ENCODE results near the gene TTC28. TPM values are rescaled to one million over a fixed set of nuclear protein-coding genes. Genes with fewer than 3 reads are reported as not detected.

TTC28 gene
- total RNA-seq, 4 donors from 2014 or later: 10.2 to 23.8 (median 13.4) TPM

GRCh38 chr22:27986459-27986858 lies 693.2 kb downstream of the TTC28 start:
- no peak for TF ChIP-seq POLR2A (IDR thresholded peaks at IDR 0.05)
- TF ChIP-seq, protein P1, sequence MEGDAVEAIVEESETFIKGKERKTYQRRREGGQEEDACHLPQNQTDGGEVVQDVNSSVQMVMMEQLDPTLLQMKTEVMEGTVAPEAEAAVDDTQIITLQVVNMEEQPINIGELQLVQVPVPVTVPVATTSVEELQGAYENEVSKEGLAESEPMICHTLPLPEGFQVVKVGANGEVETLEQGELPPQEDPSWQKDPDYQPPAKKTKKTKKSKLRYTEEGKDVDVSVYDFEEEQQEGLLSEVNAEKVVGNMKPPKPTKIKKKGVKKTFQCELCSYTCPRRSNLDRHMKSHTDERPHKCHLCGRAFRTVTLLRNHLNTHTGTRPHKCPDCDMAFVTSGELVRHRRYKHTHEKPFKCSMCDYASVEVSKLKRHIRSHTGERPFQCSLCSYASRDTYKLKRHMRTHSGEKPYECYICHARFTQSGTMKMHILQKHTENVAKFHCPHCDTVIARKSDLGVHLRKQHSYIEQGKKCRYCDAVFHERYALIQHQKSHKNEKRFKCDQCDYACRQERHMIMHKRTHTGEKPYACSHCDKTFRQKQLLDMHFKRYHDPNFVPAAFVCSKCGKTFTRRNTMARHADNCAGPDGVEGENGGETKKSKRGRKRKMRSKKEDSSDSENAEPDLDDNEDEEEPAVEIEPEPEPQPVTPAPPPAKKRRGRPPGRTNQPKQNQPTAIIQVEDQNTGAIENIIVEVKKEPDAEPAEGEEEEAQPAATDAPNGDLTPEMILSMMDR (IDR thresholded peaks at IDR 0.05): no peak
- DNase-seq (ENCODE audit: low spot score in 2 of 2): no peak
- intact Hi-C loops (cut with DNase I; ENCODE audit: low total_unique reads): no loop called here
- 81 to 88% methylated on average over 5 of the region's 5 CpGs for WGBS, 2 donors
- H3K4me3 ChIP-seq (ENCODE audit: low read depth, poor library complexity, severe bottlenecking): no peak overlapping the region

DNA sequence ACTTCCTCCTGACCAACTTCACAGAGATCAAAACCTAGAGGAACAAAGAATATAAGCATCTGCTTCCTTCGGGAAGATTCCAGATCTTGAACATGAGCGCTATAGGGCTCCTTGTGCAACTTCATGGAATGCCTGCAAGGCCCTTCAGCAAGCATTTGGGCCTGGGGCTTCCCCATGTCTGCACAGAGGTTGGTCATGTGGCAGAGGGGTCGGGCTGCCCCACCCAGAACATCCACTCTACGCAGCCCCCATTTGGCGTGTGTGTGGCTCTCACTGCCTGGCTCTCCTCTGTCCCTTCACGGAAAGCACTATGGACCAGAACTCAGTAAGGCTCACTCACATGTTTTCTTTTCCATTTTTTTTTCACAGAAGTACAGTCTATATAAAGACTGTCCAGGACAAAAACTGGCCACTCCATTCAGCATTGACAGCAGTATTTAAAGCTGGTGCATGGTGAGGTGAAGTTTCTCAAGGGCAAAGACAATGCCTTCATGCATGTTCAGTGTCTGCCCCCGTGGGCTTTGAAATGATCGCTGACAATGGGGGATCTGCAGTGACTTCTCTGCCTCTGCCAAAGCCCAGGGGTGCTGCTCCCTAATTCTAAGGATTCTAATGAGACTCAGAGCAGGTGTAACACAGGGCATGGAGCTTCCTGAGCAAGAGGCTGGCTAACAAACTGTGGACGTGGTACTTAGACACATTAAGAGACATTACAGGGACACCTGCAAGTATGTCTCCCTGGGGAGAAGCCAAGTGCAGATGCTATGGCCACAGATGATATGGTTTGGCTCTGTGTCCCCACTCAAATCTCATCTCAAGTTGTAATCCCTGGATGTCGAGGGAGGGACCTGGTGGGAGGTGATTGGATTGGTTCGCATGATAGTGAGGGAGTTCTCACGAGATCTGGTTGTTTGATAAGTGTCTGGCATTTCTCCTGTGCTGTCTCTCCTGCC lies 694.0 kb downstream of the TTC28 start:
- peak in 1 of 2 donors; percentile 61 for DNase-seq (ENCODE audit: low spot score in 2 of 2)
- H3K4me3 ChIP-seq (ENCODE audit: low read depth, poor library complexity, severe bottlenecking): no peak overlapping the region
- intact Hi-C loops (cut with DNase I; ENCODE audit: low total_unique reads): no loop called here
- WGBS, 2 donors: 89 to 92% methylated on average over 12 of the region's 12 CpGs
- TF ChIP-seq, protein P1 (IDR thresholded peaks at IDR 0.05): no peak
- no peak for TF ChIP-seq POLR2A (IDR thresholded peaks at IDR 0.05)

DNA sequence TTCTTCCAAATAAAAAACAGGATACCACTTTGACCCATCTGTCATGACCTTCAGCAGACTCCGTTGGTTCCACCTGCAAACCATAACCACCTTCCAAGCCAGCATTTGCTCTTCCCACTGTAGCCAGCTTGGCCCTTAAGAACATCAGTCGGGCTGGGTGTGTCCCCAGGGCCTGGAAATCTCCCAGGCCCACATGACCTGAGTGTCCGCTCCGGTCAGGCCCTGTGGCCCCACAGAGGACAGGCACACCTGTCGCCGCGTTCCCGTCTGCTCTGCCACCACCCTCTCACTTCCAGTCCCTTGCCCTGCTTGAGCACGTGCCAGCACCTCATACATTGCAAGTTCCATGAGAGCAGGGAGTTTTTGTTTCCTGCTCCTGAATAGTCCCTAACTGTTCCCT lies 694.9 kb downstream of the TTC28 start:
- H3K4me3 ChIP-seq (ENCODE audit: low read depth, poor library complexity, severe bottlenecking): no peak overlapping the region
- intact Hi-C loops (cut with DNase I; ENCODE audit: low total_unique reads): no loop called here
- WGBS, 2 donors: 87 to 92% methylated on average over 9 of the region's 9 CpGs
- TF ChIP-seq POLR2A (IDR thresholded peaks at IDR 0.05): no peak
- TF ChIP-seq, protein P1 (IDR thresholded peaks at IDR 0.05): no peak
- peak in 1 of 2 donors; percentile 66 for DNase-seq (ENCODE audit: low spot score in 2 of 2)

DNA sequence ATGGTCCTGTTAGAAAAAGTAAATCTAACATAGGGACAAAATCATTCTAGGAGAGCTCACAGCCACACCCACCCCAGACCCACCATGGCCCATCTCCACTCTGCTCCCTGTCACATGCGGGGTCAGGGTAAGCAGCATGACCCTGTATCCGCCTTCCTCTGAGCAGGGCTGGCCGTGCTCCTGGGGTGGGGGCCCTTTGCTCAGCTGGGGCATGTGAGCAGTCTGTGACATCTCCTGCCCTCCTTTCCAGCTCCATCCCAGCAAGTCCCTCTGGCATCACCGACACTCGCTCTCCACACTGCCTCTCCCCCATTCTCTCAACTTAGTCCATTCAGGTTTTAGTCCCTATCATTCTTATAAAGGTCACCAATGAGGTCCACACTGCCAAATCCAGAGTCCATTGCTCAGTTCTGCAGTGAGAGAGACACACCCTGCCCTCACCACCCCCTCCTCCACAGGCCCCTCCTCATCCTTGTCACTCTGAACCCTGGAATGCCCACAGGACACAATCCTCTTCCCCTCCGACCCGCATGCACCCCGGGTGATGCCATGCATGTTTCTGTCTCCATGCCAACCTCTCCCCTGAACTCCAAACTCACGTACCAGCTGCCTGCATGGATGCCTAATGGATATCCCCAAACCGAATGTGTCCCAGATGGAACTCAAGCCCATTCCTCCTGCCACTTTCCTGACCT lies 695.5 kb downstream of the TTC28 start:
- no peak overlapping the region for H3K4me3 ChIP-seq (ENCODE audit: low read depth, poor library complexity, severe bottlenecking)
- TF ChIP-seq, protein P1 (IDR thresholded peaks at IDR 0.05): no peak
- DNase-seq (ENCODE audit: low spot score in 2 of 2): peak in 1 of 2 donors; percentile 80
- intact Hi-C loops (cut with DNase I; ENCODE audit: low total_unique reads): no loop called here
- WGBS, 2 donors: 80 to 81% methylated on average over 10 of the region's 10 CpGs

- TF ChIP-seq POLR2A (IDR thresholded peaks at IDR 0.05): no peak
- TF ChIP-seq, protein P1 (IDR thresholded peaks at IDR 0.05): no peak
- 81 to 84% methylated on average over 15 of the region's 15 CpGs for WGBS, 2 donors
- DNase-seq (ENCODE audit: low spot score in 2 of 2): peak in 1 of 2 donors; percentile 80
- no peak overlapping the region for H3K4me3 ChIP-seq (ENCODE audit: low read depth, poor library complexity, severe bottlenecking)
- intact Hi-C loops (cut with DNase I; ENCODE audit: low total_unique reads): no loop called here
Observed at GRCh38 chr22:27983361-27983791, 696.3 kb downstream of the TTC28 start.

Data from lower leg skin (tissue), 4 donors.